A549 (cell line): ENCODE measurements around the gene SH3RF3. TPM values are rescaled to one million over a fixed set of nuclear protein-coding genes. Genes with fewer than 3 reads are reported as not detected.

ENCODE experiments used
- ATAC-seq, 2 experiments: fragments of 200-7000 bp in 1 of 2; fragments of >200 bp in 1 of 2; cut with Nextera tagmentation in 1 of 2; cut with Tn5 transposase in 1 of 2; 3 replicates each; pipeline versions ENCODE4 v1.8.0 to v1.9.1; 2018 to 2020; ENCODE audit warnings: mild to moderate bottlenecking in 1 of 2, moderate library complexity in 1 of 2
- CTCF ChIA-PET: fragments of 300-600 bp; sonication (Branson Sonifier 250); formaldehyde crosslinking; extraction: SDS; loops from one replicate; lab custom pipeline; 2021; ENCODE audit warnings: antibody characterized with exemption, inconsistent platforms; lab: Yijun Ruan, JAX
- POLR2A ChIA-PET: fragments of 350-600 bp; formaldehyde crosslinking; extraction: SDS; loops from one replicate; lab custom pipeline; 2021; ENCODE audit warnings: antibody characterized with exemption, inconsistent platforms; lab: Yijun Ruan, JAX
- DNase-seq, 2 experiments: peaks; one replicate each; pipeline versions ENCODE4 v3.0.0 to v3.0.0-alpha.2; 2011 to 2016; ENCODE audit warnings: low read depth in 1 of 2, low spot score in 1 of 2
- FAIRE-seq: peaks from 2 replicates; lab custom pipeline; 2011; peaks lifted over from hg19 to GRCh38; lab: Jason Lieb, UNC
- H3K27ac ChIP-seq, 2 experiments: fragments of >200 bp; sonication (Bioruptor Twin); formaldehyde crosslinking; 3 replicates each; pipeline ENCODE4 v1.5.1; 2016 to 2017
- H3K4me1 ChIP-seq: fragments of >200 bp; sonication (Bioruptor Twin); formaldehyde crosslinking; 3 replicates; pipeline ENCODE4 v1.6.1; 2016
- H3K4me2 ChIP-seq: fragments of >200 bp; sonication (Bioruptor Twin); formaldehyde crosslinking; 3 replicates; pipeline ENCODE4 v1.6.1; 2016
- H3K4me3 ChIP-seq: fragments of >200 bp; sonication (Bioruptor Twin); formaldehyde crosslinking; 3 replicates; pipeline ENCODE4 v1.5.1; 2016
- H3K9me3 ChIP-seq: fragments of >200 bp; sonication (Bioruptor Twin); formaldehyde crosslinking; 3 replicates; pipeline ENCODE4 v1.6.1; 2016
- CBX2 ChIP-seq: fragments of 200-600 bp; sonication (generic); IDR thresholded peaks from 2 replicates; pipeline ENCODE4 v1.6.1; 2016; ENCODE audit warnings: low read depth, mild to moderate bottlenecking, borderline replicate concordance
- EHMT2 ChIP-seq: fragments of 200-600 bp; sonication (generic); IDR thresholded peaks from 2 replicates; pipeline ENCODE4 v1.6.1; 2016; ENCODE audit warnings: antibody characterized with exemption, low read depth, mild to moderate bottlenecking, moderate library complexity
- FOSB ChIP-seq: fragments of 250-450 bp; sonication (Bioruptor Pico); IDR thresholded peaks from 2 replicates; pipeline ENCODE4 v1.5.0; 2020; ENCODE audit warnings: mild to moderate bottlenecking, moderate library complexity
- FOSL2 ChIP-seq, 2 experiments: fragments of 450-650 bp in 1 of 2; fragments of >200 bp in 1 of 2; sonication (Bioruptor Twin) in 1 of 2; formaldehyde crosslinking; IDR thresholded peaks; 2 replicates each; pipeline versions ENCODE4 v1.5.0 to v1.6.1; 2016 to 2020; ENCODE audit warnings: mild to moderate bottlenecking in 1 of 2, moderate library complexity in 1 of 2
- HOXA7 ChIP-seq: fragments of 250-450 bp; sonication (Bioruptor Pico); IDR thresholded peaks from 2 replicates; pipeline ENCODE4 v1.5.0; 2020; ENCODE audit warnings: mild to moderate bottlenecking, moderate library complexity
- KDM1A ChIP-seq: fragments of 200-600 bp; sonication (generic); IDR thresholded peaks from 2 replicates; pipeline ENCODE4 v1.6.1; 2016; ENCODE audit warnings: low read depth, mild to moderate bottlenecking
- RAD21 ChIP-seq, 2 experiments: fragments of >200 bp in 1 of 2; sonication (Bioruptor Twin) in 1 of 2; formaldehyde crosslinking in 1 of 2; IDR thresholded peaks in 1 of 2; conservative IDR thresholded peaks in 1 of 2; 2 replicates in 1 of 2; 3 replicates in 1 of 2; pipeline ENCODE4 v1.6.1; 2012 to 2018; ENCODE audit warnings: inconsistent platforms in 1 of 2
- RARB ChIP-seq: fragments of 250-450 bp; sonication (Bioruptor Pico); IDR thresholded peaks from 2 replicates; pipeline ENCODE4 v1.8.0; 2021; ENCODE audit warnings: mild to moderate bottlenecking, moderate library complexity
- SMC3 ChIP-seq: fragments of >200 bp; sonication (Bioruptor Twin); formaldehyde crosslinking; IDR thresholded peaks from 3 replicates; pipeline ENCODE4 v1.6.1; 2018; ENCODE audit warnings: inconsistent platforms
- SREBF2 ChIP-seq: fragments of 450-650 bp; IDR thresholded peaks from 2 replicates; pipeline ENCODE4 v1.6.1; 2014; ENCODE audit warnings: mild to moderate bottlenecking, moderate library complexity
- TFCP2L1 ChIP-seq: fragments of 250-450 bp; sonication (Bioruptor Pico); IDR thresholded peaks from 2 replicates; pipeline ENCODE4 v1.5.0; 2021; ENCODE audit warnings: mild to moderate bottlenecking
- TP53 ChIP-seq: fragments of 250-450 bp; sonication (Bioruptor Pico); IDR thresholded peaks from 2 replicates; pipeline ENCODE4 v1.5.0; 2021; ENCODE audit warnings: mild to moderate bottlenecking, moderate library complexity
- ZNF302 ChIP-seq: fragments of 250-450 bp; sonication (Bioruptor Pico); IDR thresholded peaks from 2 replicates; pipeline ENCODE4 v1.9.0; 2021; ENCODE audit warnings: inconsistent platforms, mild to moderate bottlenecking, moderate library complexity
- ZSCAN20 ChIP-seq: fragments of 250-450 bp; sonication (Bioruptor Pico); IDR thresholded peaks from 2 replicates; pipeline ENCODE4 v1.8.0; 2022; ENCODE audit warnings: mild to moderate bottlenecking, moderate library complexity
- WGBS: methylation state at CpG from one replicate; pipeline ENCODE4 v1.1.6; 2017; ENCODE audit errors: missing lambda C conversion rate; 5-methylcytosine and 5-hydroxymethylcytosine counted together
- polyA plus RNA-seq, 4 experiments: library from polyadenylated mRNA; depleted of rRNA in 3 of 4; stranded (reverse); fragments of >200 nt; fragmentation: RNase III in 1 of 4; extraction: RNeasy Plus Mini Kit Qiagen cat#74134 plus additional on column Dnase treatment in 1 of 4; gene quantifications; 2 replicates in 3 of 4; 3 replicates in 1 of 4; pipeline ENCODE4 v1.2.3, GENCODE V29; 2011 to 2017
- TF ChIP-seq, protein P1 (sequence below): fragments of 450-650 bp; IDR thresholded peaks from 2 replicates; pipeline ENCODE4 v1.6.1; 2014; ENCODE audit warnings: antibody characterized with exemption
- TF ChIP-seq, protein P2 (sequence below): fragments of 200-600 bp; sonication (generic); IDR thresholded peaks from 2 replicates; pipeline ENCODE4 v1.6.1; 2016; ENCODE audit warnings: antibody characterized with exemption, mild to moderate bottlenecking, moderate library complexity
- TF ChIP-seq, protein P3 (sequence below): fragments of 150-350 bp; IDR thresholded peaks from 2 replicates; pipeline ENCODE4 v1.6.1; 2014; ENCODE audit warnings: low read depth, mild to moderate bottlenecking, low read length

The SH3RF3 gene
- polyA plus RNA-seq, 2 of the 4 experiments (the other 2 are of a cell fraction): 0.04 to 0.21 TPM

DNA sequence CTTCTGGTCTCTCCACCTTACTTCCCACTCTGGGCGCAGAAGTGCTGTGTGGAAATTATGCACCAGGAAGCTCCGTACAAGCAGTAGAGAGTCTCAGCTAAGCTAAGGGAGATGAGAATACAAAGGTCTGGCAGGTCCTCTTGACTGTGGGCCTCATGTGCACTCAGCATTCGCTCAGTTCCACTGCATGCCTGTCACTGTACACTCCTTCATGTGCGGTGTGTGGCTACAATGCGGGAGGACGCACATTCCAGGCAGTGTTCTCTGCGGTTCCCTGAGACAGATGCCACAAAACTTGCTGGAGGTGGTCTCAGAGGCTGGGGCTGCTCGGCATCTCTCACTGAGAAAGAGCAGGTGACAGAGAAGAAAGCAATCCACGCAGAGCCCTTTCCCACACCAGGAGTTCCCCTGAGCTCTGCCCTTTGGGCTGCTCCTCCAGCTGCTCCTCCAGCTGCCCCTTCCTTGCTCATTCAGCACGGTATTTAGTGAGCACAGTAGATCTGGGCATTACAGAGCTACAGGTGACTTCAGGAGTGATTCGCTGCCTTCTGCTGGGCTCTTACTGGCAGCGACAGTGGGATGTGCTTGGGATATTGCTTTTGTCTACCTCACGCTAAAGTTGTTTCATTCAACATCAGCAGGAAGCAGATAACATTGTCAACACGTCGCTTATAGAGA lies 176.6 kb downstream of the SH3RF3 start:
- ATAC-seq: no peak
- no peak for DNase-seq
- ChIA-PET CTCF (interaction anchor here (0.9 kb wide), 1 partner anchor 178 kb away, joined by 8 read pairs; no protein-coding TSS in a partner anchor), POLR2A (no interaction called here)
- no peaks in the 10 kb centered on the region for H3K4me1 ChIP-seq
- no peak for FAIRE-seq
- no peak overlapping the region for H3K4me3 ChIP-seq
- no peak overlapping the region for H3K4me2 ChIP-seq
- no peak overlapping the region for H3K27ac ChIP-seq
- no peak for TF ChIP-seq FOSL2 (IDR thresholded peaks at IDR 0.05)
- TF ChIP-seq FOSL2 (CRISPR knock-in tag; IDR thresholded peaks at IDR 0.05): no peak
- TF ChIP-seq, all 56 proteins: peak for 0
- 63% methylated on average over 15 of the region's 15 CpGs for WGBS
- no peaks in the 10 kb centered on the region for H3K9me3 ChIP-seq

DNA sequence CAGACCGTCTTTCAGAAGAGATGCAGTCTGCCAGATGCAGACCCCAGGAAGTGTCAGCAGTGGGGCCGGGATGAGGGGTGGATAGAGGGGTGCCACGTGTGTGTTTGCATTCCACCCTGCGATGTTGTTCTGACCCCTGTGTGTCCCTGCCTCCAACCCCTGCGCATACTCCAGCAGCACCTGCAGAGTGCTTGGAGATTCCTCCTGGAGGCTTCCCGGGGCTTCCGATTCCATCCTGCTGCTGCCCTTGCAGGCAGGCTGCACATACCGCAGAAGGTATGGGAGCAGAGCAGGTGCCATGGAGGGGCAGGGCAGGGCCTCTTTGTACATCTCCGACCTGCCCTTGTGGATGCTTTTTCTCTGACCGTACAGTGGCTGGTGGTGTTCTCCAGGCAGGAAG lies 177.2 kb downstream of the SH3RF3 start:
- FAIRE-seq (no peak), ATAC-seq (no peak), DNase-seq (no peak)
- H3K4me3 ChIP-seq: no peak overlapping the region
- TF ChIP-seq TP53 (CRISPR knock-in tag) (no peak), FOSL2 (IDR thresholded peaks at IDR 0.05) (no peak), FOSL2 (CRISPR knock-in tag; IDR thresholded peaks at IDR 0.05) (no peak), ZSCAN20 (CRISPR knock-in tag) (no peak), RAD21 (conservative IDR thresholded peaks at IDR 0.05 in 1 of 2, IDR thresholded peaks at IDR 0.05 in 1 of 2) (no peak), TFCP2L1 (CRISPR knock-in tag) (no peak), KDM1A (no peak), SREBF2 (no peak), ZNF302 (no peak), CBX2 (no peak), RARB (CRISPR knock-in tag) (no peak), FOSB (CRISPR knock-in tag) (no peak)
- TF ChIP-seq, protein P1, sequence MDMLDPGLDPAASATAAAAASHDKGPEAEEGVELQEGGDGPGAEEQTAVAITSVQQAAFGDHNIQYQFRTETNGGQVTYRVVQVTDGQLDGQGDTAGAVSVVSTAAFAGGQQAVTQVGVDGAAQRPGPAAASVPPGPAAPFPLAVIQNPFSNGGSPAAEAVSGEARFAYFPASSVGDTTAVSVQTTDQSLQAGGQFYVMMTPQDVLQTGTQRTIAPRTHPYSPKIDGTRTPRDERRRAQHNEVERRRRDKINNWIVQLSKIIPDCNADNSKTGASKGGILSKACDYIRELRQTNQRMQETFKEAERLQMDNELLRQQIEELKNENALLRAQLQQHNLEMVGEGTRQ: no peak
- TF ChIP-seq, protein P2, sequence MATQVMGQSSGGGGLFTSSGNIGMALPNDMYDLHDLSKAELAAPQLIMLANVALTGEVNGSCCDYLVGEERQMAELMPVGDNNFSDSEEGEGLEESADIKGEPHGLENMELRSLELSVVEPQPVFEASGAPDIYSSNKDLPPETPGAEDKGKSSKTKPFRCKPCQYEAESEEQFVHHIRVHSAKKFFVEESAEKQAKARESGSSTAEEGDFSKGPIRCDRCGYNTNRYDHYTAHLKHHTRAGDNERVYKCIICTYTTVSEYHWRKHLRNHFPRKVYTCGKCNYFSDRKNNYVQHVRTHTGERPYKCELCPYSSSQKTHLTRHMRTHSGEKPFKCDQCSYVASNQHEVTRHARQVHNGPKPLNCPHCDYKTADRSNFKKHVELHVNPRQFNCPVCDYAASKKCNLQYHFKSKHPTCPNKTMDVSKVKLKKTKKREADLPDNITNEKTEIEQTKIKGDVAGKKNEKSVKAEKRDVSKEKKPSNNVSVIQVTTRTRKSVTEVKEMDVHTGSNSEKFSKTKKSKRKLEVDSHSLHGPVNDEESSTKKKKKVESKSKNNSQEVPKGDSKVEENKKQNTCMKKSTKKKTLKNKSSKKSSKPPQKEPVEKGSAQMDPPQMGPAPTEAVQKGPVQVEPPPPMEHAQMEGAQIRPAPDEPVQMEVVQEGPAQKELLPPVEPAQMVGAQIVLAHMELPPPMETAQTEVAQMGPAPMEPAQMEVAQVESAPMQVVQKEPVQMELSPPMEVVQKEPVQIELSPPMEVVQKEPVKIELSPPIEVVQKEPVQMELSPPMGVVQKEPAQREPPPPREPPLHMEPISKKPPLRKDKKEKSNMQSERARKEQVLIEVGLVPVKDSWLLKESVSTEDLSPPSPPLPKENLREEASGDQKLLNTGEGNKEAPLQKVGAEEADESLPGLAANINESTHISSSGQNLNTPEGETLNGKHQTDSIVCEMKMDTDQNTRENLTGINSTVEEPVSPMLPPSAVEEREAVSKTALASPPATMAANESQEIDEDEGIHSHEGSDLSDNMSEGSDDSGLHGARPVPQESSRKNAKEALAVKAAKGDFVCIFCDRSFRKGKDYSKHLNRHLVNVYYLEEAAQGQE: no peak
- ChIA-PET POLR2A (no interaction called here), CTCF (no interaction called here)
- no peak overlapping the region for H3K4me2 ChIP-seq
- no peaks in the 10 kb centered on the region for H3K9me3 ChIP-seq
- H3K4me1 ChIP-seq: no peaks in the 10 kb centered on the region
- no peak overlapping the region for H3K27ac ChIP-seq
- 62% methylated on average over 10 of the region's 10 CpGs for WGBS

DNA sequence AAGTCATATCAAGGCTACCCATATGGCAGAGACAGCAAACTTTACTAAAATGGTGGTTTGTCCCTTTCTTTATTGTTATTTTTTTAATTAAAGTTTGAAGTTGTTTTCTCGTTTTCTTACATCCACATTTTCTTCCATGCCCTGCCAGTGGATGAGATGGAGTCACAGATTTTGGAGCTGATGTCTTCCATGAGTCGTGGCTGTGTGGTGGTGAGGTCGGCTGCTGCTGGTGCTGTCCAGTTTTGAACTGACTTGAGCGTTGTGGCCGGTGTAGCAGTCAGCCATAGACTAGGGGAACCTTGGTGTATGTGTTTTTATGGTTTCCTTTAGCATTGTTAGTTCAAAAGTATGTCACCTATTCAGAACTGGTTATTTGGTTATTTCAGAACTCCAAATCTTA lies 182.8 kb downstream of the SH3RF3 start:
- ChIA-PET POLR2A (no interaction called here), CTCF (interaction anchor here (1.2 kb wide), 1 partner anchor 12 kb away, joined by 3 read pairs; no protein-coding TSS in a partner anchor)
- ATAC-seq (no peak), DNase-seq (no peak), FAIRE-seq (no peak)
- H3K4me2 ChIP-seq: no peak overlapping the region
- 30% methylated on average over 5 of the region's 5 CpGs for WGBS
- no peaks in the 10 kb centered on the region for H3K4me1 ChIP-seq
- H3K27ac ChIP-seq: no peak overlapping the region
- no peaks in the 10 kb centered on the region for H3K9me3 ChIP-seq
- TF ChIP-seq HOXA7 (CRISPR knock-in tag) (no peak), EHMT2 (no peak), SMC3 (no peak)
- TF ChIP-seq, protein P3, sequence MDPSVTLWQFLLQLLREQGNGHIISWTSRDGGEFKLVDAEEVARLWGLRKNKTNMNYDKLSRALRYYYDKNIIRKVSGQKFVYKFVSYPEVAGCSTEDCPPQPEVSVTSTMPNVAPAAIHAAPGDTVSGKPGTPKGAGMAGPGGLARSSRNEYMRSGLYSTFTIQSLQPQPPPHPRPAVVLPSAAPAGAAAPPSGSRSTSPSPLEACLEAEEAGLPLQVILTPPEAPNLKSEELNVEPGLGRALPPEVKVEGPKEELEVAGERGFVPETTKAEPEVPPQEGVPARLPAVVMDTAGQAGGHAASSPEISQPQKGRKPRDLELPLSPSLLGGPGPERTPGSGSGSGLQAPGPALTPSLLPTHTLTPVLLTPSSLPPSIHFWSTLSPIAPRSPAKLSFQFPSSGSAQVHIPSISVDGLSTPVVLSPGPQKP: no peak
- H3K4me3 ChIP-seq: no peak overlapping the region
